AG04450 (cell line): ENCODE measurements around the gene PNCK. TPM values are rescaled to one million over a fixed set of nuclear protein-coding genes. Genes with fewer than 3 reads are reported as not detected.

Experiments used
- CTCF ChIA-PET: fragments of 300-600, 350-600 bp; formaldehyde crosslinking; extraction: SDS; loops from one replicate; lab custom pipeline; 2022; ENCODE audit warnings: antibody characterized with exemption, inconsistent platforms; lab: Charles Lee
- POLR2A ChIA-PET: fragments of 350-600 bp; formaldehyde crosslinking; extraction: SDS; loops from one replicate; lab custom pipeline; 2021; ENCODE audit warnings: antibody characterized with exemption, inconsistent platforms; lab: Yijun Ruan, JAX
- DNase-seq: peaks from one replicate; pipeline ENCODE4 v3.0.0-alpha.2; 2011; ENCODE audit warnings: low read depth, low spot score
- H3K27ac ChIP-seq: one replicate; pipeline ENCODE4 v1.5.1; 2012; ENCODE audit warnings: low read depth, low read length, control low read depth
- H3K27me3 ChIP-seq: one replicate; pipeline ENCODE4 v1.6.0; 2012; ENCODE audit warnings: low read length; ENCODE audit not compliant: control insufficient read depth, insufficient read depth
- H3K4me3 ChIP-seq: 2 replicates; pipeline ENCODE4 v1.5.1; 2011; ENCODE audit warnings: mild to moderate bottlenecking, low read depth, low read length, control low read depth
- H3K9me3 ChIP-seq: 2 replicates; pipeline ENCODE4 v1.5.1; 2012; ENCODE audit warnings: low read length; ENCODE audit not compliant: control insufficient read depth, insufficient read depth
- CTCF ChIP-seq: IDR thresholded peaks from 2 replicates; pipeline ENCODE4 v1.5.1; 2011; ENCODE audit warnings: low read depth, low read length, control low read depth, inconsistent platforms
- polyA plus RNA-seq: library from polyadenylated mRNA; depleted of rRNA; stranded (reverse); fragments of >200 nt; gene quantifications from 2 replicates; pipeline ENCODE4 v1.2.3, GENCODE V29; 2011

PNCK gene
- polyA plus RNA-seq, 1 experiment: not detected

GRCh38 chrX:153637121-153638040 lies 36.2 kb downstream of the PNCK start:
- H3K9me3 ChIP-seq: no peaks in the 10 kb centered on the region; the same call in 1 of the 2 replicates
- ChIA-PET CTCF (no interaction called here), POLR2A (no interaction called here)
- no peak overlapping the region for H3K4me3 ChIP-seq
- H3K27me3 ChIP-seq: peaks cover 13% of the 10 kb centered on the region
- TF ChIP-seq CTCF: no peak
- no peak overlapping the region for H3K27ac ChIP-seq
- no peak for DNase-seq

GRCh38 chrX:153636716-153637115 lies 36.9 kb downstream of the PNCK start:
- Histone ChIP-seq H3K4me3 (no peak overlapping the region), H3K27me3 (peaks cover 10% of the 10 kb centered on the region), H3K27ac (no peak overlapping the region), H3K9me3 (no peaks in the 10 kb centered on the region; the same call in 1 of the 2 replicates)
- DNase-seq: no peak
- POLR2A ChIA-PET: no interaction called here
- no peak for TF ChIP-seq CTCF
- CTCF ChIA-PET: no interaction called here

- DNase-seq: no peak
These were observed 37.6 kb downstream of the PNCK start for GRCh38 chrX:153635788-153636668.

GRCh38 chrX:153635388-153635787 lies 38.2 kb downstream of the PNCK start:
- Histone ChIP-seq H3K9me3 (no peaks in the 10 kb centered on the region; the same call in 1 of the 2 replicates), H3K4me3 (no peak overlapping the region), H3K27ac (no peak overlapping the region), H3K27me3 (peaks cover 11% of the 10 kb centered on the region)
- POLR2A ChIA-PET: no interaction called here
- no peak for TF ChIP-seq CTCF
- DNase-seq: no peak
- CTCF ChIA-PET: no interaction called here

More at GRCh38 chrX:153635788-153636668, 37.6 kb downstream of the PNCK start:
- TF ChIP-seq CTCF: peak; percentile 30
- ChIA-PET POLR2A (no interaction called here), CTCF (no interaction called here)
- H3K27me3 ChIP-seq: peaks cover 11% of the 10 kb centered on the region
- H3K27ac ChIP-seq: no peak overlapping the region
- no peaks in the 10 kb centered on the region; the same call in 1 of the 2 replicates for H3K9me3 ChIP-seq
- no peak overlapping the region for H3K4me3 ChIP-seq
